ENCODE results near the gene ZNF581. TPM values are rescaled to one million over a fixed set of nuclear protein-coding genes. Genes with fewer than 3 reads are reported as not detected.

ZNF581 gene
- total RNA-seq, 4 donors from 2014 or later, result 9.9 to 17.3 (median 13.7) TPM

- Histone ChIP-seq H3K4me1 (peaks cover 34 to 41% of the 10 kb centered on the region in 2 donors), H3K27me3 (no peaks in the 10 kb centered on the region), H3K27ac (no peak overlapping the region), H3K36me3 (peaks cover 0 to 22% of the 10 kb centered on the region in 2 donors), H3K9me3 (no peaks in the 10 kb centered on the region), H3K4me3 (no peak overlapping the region)
- intact Hi-C loops (cut with DNase I; ENCODE audit: low total_unique reads), result no loop called here
- ATAC-seq (no peak), DNase-seq (no peak)
- in situ Hi-C loops (cut with MboI; ENCODE audit: low sequenced_read_pairs in 4 of 4), result no loop called here
- TF ChIP-seq POLR2A (IDR thresholded peaks at IDR 0.05) (no peak), CTCF (IDR thresholded peaks at IDR 0.05 in 4 of 5, conservative IDR thresholded peaks at IDR 0.05 in 1 of 5) (no peak)
Measured at GRCh38 chr19:55616395-55616875, 27.0 kb upstream of the ZNF581 start.

GRCh38 chr19:55617426-55617825, 26.0 kb upstream of the ZNF581 start:
- H3K27me3 ChIP-seq, result no peaks in the 10 kb centered on the region
- H3K9me3 ChIP-seq, result no peaks in the 10 kb centered on the region
- TF ChIP-seq CTCF (IDR thresholded peaks at IDR 0.05 in 4 of 5, conservative IDR thresholded peaks at IDR 0.05 in 1 of 5), result no peak
- TF ChIP-seq POLR2A (IDR thresholded peaks at IDR 0.05), result no peak
- no peak overlapping the region for H3K4me3 ChIP-seq
- peak overlapping the region in 3 of 4 donors; percentile 5 to 98 (median 43) for H3K27ac ChIP-seq
- ATAC-seq (no peak), DNase-seq (no peak)
- peaks cover 0 to 26% of the 10 kb centered on the region in 2 donors for H3K36me3 ChIP-seq
- in situ Hi-C loops (cut with MboI; ENCODE audit: low sequenced_read_pairs in 4 of 4), result no loop called here
- H3K4me1 ChIP-seq, result peaks cover 24 to 31% of the 10 kb centered on the region in 2 donors
- intact Hi-C loops (cut with DNase I; ENCODE audit: low total_unique reads), result no loop called here

GRCh38 chr19:55618426-55618825, 25.0 kb upstream of the ZNF581 start:
- Histone ChIP-seq H3K27ac (peak overlapping the region; percentile 31 to 99 (median 98)), H3K4me1 (peaks cover 27 to 38% of the 10 kb centered on the region in 2 donors), H3K27me3 (no peaks in the 10 kb centered on the region), H3K9me3 (no peaks in the 10 kb centered on the region), H3K36me3 (peaks cover 0 to 26% of the 10 kb centered on the region in 2 donors), H3K4me3 (no peak overlapping the region)
- DNase-seq, result no peak
- no peak for ATAC-seq
- in situ Hi-C loops (cut with MboI; ENCODE audit: low sequenced_read_pairs in 4 of 4) (no loop called here), intact Hi-C loops (cut with DNase I; ENCODE audit: low total_unique reads) (no loop called here)
- TF ChIP-seq CTCF (IDR thresholded peaks at IDR 0.05 in 4 of 5, conservative IDR thresholded peaks at IDR 0.05 in 1 of 5), result no peak

GRCh38 chr19:55619286-55619685, 24.2 kb upstream of the ZNF581 start:
- intact Hi-C loops (cut with DNase I; ENCODE audit: low total_unique reads), result no loop called here
- no peak for ATAC-seq
- H3K9me3 ChIP-seq, result no peaks in the 10 kb centered on the region
- DNase-seq, result no peak
- peaks cover 32 to 40% of the 10 kb centered on the region in 2 donors for H3K4me1 ChIP-seq
- H3K36me3 ChIP-seq, result peaks cover 0 to 26% of the 10 kb centered on the region in 2 donors
- H3K27me3 ChIP-seq, result no peaks in the 10 kb centered on the region
- TF ChIP-seq POLR2A (IDR thresholded peaks at IDR 0.05) (no peak), CTCF (IDR thresholded peaks at IDR 0.05 in 4 of 5, conservative IDR thresholded peaks at IDR 0.05 in 1 of 5) (no peak)
- in situ Hi-C loops (cut with MboI; ENCODE audit: low sequenced_read_pairs in 4 of 4), result no loop called here
- no peak overlapping the region for H3K4me3 ChIP-seq
- peak overlapping the region; percentile 31 to 99 (median 98) for H3K27ac ChIP-seq

All from gastrocnemius medialis (tissue), 4 donors.